DMS79 (cell line): Measurements from ENCODE around the gene KCNIP4.

ENCODE experiments used
- DNase-seq: peaks from one replicate; lab custom pipeline; 2025; lab: John Stamatoyannopoulos, UW

The KCNIP4 gene

DNA sequence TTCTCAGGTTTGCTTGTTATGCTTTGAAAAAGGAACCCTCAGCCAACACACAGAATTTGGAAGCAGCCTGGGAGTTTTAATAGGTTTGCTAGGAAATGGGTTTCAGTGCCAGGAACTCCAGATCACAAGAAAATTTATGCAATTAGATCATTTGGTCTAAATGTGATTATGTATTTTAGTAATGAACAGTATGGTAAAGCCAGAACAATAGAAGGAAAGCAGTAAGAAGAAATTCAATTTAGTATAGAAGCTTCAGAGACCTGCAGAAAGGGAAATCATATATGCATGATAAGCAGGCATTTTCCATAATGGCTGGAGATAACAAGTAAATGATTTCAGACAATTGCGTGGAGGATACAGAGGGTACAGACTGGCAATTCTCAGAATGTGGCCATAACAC, 184.7 kb downstream of the KCNIP4 start:
- DNase-seq: no peak

DNA sequence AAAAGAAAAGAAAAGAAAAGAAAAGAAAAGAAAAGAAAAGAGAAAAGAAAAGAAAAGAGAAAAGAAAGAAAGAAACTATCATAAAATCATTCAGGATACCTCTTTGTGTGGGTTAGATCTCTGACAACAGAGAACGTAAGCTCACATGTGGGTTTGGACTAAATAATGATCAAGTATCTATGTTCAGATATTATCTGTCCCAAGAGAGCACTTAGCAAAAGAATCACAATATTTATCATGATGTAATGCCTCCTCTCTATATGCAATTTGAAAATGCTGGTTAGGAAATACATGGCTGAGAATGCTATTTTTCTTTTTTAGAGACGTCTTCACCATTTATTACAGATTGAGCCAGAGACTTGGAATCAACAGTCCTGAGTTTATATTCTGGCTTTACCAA, 191.3 kb downstream of the KCNIP4 start:
- no peak for DNase-seq

DNA sequence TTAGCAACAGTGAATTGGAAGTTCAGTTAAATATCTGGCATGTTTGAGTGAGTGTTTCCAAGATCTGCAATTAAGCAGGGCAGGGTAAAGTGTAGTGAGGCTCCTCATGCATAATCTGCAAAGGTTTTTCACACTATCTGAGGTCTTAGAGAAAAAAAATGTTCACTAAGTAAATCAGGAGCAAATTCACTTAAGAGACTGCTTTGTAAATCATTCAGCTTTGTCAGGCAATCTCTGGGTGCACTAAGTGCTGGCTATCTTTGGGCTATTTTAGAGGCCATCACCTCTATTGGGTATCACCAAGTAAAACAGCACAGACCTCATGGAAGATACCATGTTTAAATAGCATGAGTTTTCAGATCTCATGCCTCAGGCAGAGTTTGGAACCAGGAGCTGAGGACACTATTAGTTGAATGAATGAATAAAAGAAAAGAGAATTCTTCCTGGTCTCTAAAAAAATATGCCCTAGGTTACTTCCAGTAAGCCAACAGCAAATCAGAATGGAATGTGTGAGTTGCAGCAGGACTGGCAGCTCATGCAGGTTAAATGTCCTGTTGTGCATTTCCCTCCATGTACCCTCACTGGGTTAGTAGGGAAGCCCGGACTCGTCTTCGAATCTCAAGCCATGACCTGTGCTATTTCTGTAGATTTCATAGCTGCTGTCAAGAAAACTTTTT, 195.3 kb downstream of the KCNIP4 start:
- no peak for DNase-seq

DNA sequence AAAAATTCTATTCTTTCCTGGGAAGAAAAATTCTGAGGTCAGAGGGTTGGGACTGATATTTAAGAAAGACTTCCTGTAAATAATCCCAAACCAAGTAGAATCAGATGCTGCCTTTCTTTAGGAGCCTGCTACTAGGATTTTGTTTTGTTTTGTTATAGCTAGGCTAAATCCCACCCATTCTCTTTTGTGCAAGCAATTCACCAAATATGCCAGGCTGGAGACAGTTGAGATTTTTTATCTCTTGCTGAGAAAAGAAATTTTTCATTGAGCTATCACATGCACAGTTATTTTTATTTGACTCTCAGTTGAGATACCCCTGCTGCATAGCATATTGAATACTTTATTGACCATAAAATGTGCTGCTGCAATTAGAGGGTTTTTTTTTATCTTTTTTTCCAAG, 196.0 kb downstream of the KCNIP4 start:
- DNase-seq: no peak

DNA sequence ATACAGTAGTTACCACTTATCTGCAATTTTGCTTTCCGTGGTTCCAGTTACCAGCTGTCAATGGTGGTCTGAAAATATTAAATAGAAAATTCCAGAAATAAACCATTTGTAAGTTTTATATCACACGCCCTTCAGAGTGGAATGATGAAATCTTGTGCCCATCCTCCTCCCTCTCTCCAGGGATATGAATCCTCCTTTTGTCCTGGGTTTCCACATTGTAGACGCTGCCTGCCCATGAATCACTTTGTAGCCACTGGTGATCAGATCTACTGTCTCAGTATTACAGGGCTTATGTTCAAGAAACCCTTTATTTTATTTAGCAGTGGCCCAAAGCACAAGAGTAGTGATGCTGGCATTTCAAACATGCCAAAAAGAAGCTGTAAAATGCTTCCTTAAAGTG, 198.6 kb downstream of the KCNIP4 start:
- no peak for DNase-seq

DNA sequence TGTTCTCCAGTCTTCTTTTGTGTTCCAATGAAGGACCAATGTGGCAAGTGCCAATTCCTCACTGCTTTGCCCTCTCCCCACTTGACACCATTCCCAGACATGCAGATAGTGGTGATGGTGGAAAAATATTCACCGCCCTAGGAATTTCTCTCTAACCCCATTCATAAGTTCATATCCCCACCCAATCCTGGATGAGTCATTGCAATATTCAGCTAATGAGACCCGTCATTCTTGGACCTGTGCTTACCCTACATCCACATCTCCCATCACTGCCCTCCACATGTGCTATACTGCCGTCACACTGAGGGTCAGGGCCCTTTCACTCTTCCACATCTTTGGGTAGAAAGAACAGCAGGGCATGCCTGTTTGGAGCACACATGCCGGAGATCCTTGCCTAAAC, 199.2 kb downstream of the KCNIP4 start:
- no peak for DNase-seq

DNA sequence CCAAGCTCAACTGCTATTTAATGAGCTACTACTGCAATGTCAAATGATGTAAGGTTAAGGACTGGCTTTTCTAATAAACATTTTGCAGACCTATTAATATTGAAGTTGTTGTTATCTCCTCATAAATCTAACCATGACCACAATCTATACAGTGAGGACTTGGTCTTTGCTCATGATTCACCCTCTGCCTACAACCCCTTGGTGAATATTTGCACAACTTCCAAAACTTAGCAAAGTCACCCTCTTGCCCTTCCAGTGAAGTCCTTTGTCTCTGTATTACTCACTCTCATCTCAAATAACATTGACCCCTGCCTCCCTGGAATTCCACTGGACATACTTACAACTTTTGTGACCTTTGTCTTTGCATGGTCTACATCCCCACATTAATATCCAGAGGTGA, 204.5 kb downstream of the KCNIP4 start:
- no peak for DNase-seq

DNA sequence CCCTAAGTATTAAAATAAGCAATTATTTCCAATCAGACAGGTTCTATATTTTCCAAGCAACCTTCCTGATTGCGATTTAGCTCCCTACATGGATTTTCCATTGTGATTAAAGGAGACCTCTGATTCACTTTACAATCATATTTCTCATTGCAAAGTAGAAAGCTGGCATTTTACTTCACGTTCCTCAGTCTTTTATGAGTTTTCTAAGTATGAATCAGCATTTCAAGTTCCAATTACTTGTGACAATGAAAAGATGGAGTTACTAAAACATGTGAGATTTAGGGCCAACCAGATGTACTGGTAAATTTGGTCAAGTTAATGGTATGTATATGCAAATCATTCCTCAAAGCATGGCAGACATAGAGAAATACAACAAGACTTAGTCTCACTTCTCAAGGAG, 206.2 kb downstream of the KCNIP4 start:
- no peak for DNase-seq

DNA sequence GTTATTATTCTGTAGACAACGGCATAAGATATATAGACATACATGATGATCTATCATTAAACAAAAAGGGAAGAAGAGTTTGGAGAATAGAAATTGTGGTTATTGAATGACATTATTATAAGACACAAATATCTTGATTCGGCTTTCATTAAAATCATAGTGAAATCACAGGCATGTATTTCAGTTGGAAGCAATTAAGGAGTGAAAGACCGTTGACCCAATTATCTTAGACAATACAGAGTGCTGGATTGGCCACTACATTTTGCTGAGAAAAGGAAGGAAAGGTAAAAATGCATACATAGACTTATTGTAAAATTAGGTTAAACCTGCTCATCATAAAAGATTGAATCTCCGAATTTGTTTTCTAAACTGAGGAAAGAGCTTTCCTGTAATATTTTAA, 209.8 kb downstream of the KCNIP4 start:
- no peak for DNase-seq

DNA sequence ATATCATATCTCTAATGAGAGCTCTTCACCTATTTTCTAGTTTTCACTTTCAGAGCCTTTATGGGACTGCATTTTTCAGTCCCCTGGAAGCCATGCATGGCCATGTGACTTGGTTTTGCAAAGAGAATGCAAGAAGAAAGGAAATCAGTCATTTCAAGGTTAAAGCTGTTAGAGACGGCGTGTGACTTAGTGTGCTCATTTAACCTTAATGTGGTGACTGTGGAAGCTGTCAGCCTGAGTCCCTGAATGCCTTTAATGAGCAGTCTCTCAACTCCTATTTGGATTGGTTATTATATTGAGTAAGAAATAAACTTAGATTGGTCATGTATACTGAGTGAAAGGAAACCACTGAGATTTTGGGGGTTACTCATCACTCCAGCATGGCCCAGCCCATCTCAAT, 212.7 kb downstream of the KCNIP4 start:
- no peak for DNase-seq

DNA sequence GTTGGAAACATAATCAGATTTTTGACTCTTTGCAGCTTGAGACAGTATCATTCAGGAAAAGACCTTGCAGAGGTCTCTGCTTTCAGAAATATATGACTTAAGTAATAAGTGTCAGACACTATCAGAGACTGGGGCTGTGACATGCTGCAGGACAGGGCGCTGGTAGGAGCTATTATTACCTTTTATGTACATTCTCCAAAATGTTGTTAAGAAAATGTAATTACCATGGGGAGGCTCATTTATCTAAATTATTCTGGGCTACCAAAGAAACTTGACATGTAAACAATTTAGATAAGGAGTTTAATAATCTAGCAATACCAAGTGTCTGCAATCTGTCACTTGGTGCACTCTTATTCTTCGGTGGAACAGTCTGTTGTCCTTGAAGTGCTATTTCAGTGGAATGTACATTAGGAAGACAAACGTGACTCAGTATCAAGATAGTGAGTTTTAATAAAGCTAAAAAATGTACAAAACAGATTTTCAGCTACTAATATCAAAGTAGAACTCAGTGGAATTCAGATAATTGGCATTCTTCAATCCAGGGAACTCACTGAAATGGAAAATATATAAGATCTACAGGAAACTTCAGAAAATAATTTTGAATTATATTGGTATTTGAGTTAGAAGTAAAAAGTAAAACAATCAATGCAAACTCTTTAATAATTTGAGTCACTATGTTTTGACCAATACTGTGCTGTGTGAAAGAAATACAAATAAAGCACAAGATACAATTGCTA, 214.5 kb downstream of the KCNIP4 start:
- DNase-seq: no peak

DNA sequence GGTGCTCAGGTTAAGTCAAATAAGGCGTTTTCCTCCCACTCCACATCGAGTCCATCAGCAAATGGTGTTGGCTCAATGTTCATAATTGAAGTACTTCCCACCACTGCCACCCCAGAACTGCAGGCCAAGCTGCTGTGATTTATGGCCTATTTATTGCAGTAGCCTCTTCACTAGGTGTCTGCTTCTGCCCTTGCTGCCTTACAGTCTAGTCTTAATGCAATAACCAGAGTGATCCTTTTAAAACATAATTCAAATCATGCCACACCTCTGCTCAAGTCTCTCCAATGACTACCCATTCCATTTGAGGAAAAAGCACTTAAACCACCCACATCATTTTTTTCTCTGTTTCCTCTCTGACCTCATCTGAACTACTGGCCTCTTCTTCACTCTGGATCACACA, 220.3 kb downstream of the KCNIP4 start:
- no peak for DNase-seq

DNA sequence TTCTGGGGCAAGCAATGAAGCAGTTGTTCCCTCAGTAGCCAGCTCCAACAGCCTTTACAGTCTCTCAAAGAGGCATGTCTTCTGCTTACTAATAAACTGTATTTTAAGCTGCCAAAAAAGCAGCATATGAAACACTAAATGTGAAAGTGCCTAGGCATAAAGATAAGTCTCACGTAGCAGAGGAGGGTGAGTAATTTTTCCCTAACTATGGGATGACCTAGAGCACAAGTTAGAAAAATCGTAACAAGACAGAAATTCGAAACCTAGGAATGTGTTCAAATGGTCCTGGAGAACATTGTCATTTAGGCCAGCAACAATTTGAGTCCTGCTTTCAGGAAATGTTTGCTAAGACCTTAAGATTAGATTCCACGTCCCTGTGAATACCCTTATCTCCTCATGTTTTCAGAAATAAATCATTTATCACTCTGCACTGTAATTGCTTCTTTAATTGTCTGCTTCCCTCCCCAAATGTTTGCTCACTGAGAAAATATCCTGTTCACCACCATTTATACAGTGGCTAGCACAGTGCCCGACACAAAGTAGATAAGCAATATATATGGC, 222.2 kb downstream of the KCNIP4 start:
- no peak for DNase-seq

DNA sequence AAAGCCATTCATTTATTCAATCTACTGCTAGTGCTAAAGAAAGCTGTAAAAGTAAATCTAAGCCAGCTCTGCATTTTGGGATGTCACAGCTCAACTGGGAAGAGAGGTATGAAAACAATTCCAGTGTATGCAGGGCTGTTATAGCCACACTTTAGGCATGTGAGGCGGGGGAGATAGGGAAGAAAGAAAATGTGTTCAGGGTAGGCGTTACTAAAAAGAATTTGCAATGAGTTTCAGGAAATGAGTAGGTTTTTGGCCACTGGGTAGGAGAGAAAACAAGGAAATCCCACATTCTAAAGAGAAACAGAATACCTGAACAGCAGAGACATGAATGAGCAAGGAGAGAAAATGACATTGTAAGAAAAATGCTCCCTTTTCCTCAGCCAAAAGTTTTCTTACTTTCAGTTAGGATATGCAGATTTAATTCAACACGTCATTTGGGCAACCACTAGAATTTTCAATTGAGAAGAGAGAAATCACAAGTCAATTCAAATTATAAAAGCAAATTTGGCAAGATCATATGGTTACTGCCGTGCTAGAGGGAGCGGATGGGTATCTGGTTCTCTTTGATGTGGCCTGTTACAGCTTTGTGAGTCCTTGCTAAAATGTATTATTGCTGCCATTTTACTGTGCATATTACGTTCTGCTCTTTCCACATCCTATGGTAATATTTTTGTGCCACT, 226.3 kb downstream of the KCNIP4 start:
- no peak for DNase-seq

DNA sequence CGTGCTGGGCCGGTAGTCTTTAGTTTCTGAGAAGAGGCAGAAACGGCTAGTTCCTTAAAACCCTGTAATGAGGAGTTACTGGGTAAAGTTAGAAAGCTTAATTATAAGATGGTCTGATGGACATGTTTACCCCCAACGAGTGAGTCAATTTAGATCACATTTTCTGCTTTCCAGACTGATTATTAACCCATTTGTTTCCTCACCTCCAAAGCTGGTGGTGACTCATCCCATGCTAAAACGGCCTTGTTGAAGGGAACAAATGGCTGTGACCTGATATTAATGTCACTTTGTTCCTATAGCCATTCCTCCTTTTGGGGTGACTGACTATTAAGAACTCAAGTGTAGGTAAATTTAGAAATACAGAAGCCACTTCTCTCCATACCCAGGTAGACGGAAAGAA, 232.0 kb downstream of the KCNIP4 start:
- DNase-seq: no peak

DNA sequence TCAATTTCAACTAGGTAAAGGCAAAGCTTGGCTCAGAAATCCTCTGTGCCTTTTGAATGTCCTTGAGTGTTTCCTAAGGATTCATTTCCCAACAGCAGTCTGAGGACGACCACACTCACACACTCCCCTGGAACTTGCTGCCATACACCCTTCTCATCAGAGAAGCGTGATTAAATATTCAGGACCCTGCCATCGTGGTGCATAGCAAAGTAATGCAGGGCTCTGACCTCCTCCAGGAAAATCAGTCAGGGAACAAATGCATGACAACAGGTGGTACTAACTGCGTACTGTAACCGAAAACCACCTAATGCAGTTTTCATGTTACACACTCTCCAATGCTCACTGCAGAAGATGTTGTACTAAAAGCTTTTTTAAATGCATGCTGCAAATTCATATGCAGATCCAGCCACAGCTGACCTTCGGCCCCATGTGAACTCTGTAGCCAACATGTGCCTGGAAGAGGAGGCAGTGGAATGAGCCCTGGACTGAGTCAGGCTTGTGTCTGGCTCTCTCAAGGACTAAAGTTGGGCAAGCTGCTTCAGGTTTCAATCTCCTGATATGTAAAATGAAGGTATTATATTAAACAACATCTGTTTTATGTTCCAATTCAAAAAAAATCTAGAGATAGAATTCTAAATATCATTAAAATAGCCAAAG, 238.3 kb downstream of the KCNIP4 start:
- no peak for DNase-seq

DNA sequence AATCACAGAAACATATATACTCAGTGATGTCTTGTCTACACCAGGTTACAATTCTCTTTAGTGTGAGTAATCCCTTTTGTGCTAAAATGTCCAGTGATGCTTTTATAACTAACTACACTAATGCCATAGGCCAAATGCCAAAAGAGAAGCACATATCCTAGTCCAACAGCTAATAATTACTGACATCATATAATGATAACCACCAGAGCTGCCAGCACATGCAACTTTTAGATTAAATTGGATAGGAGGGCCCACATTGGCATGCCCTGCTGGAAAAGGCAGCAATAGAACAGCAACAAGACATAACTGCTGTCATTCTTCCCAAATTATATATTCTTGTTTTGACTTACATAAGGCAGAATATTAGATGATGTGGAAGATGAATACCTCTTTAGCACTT, 238.8 kb downstream of the KCNIP4 start:
- DNase-seq: no peak

DNA sequence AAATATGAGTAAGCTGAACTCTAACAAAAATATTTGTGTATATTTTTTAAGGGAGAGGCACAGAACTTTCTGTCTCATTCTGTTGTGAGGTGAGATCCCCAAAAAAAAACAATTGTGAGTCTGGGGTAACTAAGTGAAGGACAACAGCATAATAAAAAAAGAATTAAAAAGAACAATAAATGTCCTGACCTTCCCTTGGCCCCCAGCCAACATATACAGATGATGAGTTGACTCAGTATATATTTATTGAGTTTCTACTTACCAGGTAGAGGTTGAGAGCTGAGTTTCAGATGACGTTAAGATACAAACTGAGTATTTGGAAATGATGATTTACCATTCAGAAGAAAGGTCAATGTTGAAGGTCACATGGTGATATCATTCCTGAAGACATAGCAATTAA, 239.5 kb downstream of the KCNIP4 start:
- no peak for DNase-seq

DNA sequence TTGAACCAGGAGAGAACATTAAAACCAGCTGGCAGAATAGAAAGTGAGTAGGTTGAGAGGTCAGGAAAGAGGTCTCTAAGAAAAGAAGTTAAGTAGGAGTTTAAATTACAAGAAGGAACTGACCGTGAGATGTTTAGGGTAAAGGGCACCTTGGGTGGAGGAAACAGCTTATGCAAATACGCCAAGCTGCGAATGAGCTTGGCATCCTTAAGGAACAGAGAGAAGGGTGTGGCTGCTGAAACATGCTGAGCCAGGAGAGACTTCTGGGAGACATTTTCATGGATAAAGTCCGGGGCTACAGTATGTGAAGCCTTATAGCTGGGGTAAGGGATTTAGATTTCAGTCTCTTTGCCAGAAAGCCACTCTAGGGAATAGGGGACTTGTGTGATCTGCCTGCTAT, 249.1 kb downstream of the KCNIP4 start:
- no peak for DNase-seq

DNA sequence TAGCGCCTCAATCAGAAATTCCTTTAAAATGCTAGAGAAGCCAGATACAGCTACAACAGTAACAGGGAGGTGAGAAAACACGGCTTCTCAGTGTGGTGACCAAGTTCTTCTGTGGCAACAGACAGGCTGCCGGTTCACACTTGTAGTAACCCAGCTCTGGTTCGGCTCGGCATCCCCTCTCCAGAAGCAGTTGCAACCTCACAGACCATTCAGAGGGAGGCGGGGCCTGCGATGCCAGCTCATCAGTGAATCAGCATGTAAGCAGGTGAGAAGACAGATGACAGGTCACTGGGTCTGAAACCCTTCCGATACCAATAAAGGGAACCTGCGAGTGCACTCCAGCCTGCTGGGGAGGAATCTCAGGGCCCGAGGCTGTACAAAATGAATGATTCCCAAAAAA, 251.0 kb downstream of the KCNIP4 start:
- no peak for DNase-seq

DNA sequence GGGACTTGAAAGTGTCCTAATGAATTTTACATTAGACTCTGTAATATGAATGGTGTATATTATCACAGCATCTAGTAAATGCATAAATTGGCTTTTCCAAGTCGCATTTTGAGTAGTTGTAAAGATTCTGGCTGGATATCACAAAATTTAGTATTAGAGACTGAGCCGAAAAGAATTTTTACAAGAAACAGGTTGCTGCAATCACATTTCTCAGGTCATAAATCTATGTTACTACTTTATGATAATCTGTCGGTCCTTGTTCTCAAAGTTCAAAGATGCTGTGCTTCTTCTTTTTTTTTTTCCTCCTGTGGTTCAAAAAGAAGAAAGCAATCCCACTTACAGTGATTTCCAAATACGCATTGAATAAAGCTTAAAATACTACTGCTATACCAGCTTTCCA, 253.4 kb downstream of the KCNIP4 start:
- no peak for DNase-seq

DNA sequence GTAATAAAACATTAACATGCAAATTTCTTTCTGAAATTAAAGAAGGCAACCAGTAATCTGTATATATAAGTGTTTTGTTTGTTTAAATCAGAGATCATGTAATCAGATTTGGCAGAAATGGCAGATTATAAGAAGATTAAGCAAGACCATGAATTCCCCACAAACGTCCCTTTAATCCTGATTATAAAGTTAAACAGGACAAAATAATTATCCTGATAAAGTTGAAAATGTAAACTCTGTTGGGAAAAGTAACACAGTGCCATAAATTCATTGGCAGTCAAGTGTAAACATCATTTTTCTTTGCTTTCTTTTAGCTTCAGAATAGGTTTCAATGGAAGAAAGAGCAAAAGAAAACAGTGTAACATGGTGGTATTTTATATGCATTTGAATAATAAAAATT, 256.3 kb downstream of the KCNIP4 start:
- no peak for DNase-seq
